HepG2 (cell line): ENCODE results near the gene RNFT2. TPM values are rescaled to one million over a fixed set of nuclear protein-coding genes. Genes with fewer than 3 reads are reported as not detected.

Experiments
- AKAP8 ChIP-seq: sonication (generic); formaldehyde crosslinking; IDR thresholded peaks from 2 replicates; pipeline ENCODE4 v1.5.1; 2020; ENCODE audit warnings: mild to moderate bottlenecking, missing genetic modification reagents
- CBFB ChIP-seq: sonication (generic); formaldehyde crosslinking; IDR thresholded peaks from 2 replicates; pipeline ENCODE4 v1.4.0; 2020; ENCODE audit warnings: missing genetic modification reagents
- ELF1 ChIP-seq: sonication (generic); formaldehyde crosslinking; IDR thresholded peaks from 2 replicates; pipeline ENCODE4 v1.4.0; 2020; ENCODE audit warnings: missing genetic modification reagents
- FOXJ3 ChIP-seq: sonication (generic); formaldehyde crosslinking; IDR thresholded peaks from 2 replicates; pipeline ENCODE4 v1.4.0; 2020; ENCODE audit warnings: missing genetic modification reagents, mild to moderate bottlenecking, borderline replicate concordance
- FOXO1 ChIP-seq: sonication (generic); formaldehyde crosslinking; IDR thresholded peaks from 2 replicates; pipeline ENCODE4 v1.4.0; 2020; ENCODE audit warnings: missing genetic modification reagents
- HMG20A ChIP-seq: IDR thresholded peaks from 2 replicates; pipeline ENCODE4 v1.6.1; 2016; ENCODE audit warnings: borderline replicate concordance
- IKZF5 ChIP-seq: IDR thresholded peaks from 2 replicates; pipeline ENCODE4 v1.6.1; 2018; ENCODE audit warnings: missing genetic modification reagents, mild to moderate bottlenecking, missing compliant biosample characterization
- POLR2AphosphoS2 ChIP-seq: IDR thresholded peaks from 2 replicates; pipeline ENCODE4 v1.6.1; 2011; ENCODE audit warnings: low read depth, low read length, improper control_type of control experiment
- PPARG ChIP-seq: conservative IDR thresholded peaks from 2 replicates; pipeline ENCODE4 v1.6.1; 2016; ENCODE audit warnings: missing biosample characterization, missing genetic modification reagents
- TCF7 ChIP-seq: sonication (generic); IDR thresholded peaks from 2 replicates; pipeline ENCODE4 v1.6.1; 2016; ENCODE audit warnings: antibody characterized with exemption, low read depth
- ZBTB40 ChIP-seq, 2 experiments: fragments of 450-650 bp in 1 of 2; sonication (generic) in 1 of 2; formaldehyde crosslinking in 1 of 2; IDR thresholded peaks; 2 replicates each; pipeline versions ENCODE4 v1.6.1 to v1.8.0; 2016 to 2022; ENCODE audit warnings: antibody characterized with exemption in 1 of 2, mild to moderate bottlenecking in 1 of 2, missing genetic modification reagents in 1 of 2
- ZMAT3 ChIP-seq: sonication (generic); formaldehyde crosslinking; conservative IDR thresholded peaks from 2 replicates; pipeline ENCODE4 v1.7.0; 2021; ENCODE audit warnings: missing genetic modification reagents
- ZNF619 ChIP-seq: sonication (generic); formaldehyde crosslinking; IDR thresholded peaks from 2 replicates; pipeline ENCODE4 v1.4.0; 2020; ENCODE audit warnings: mild to moderate bottlenecking, missing genetic modification reagents
- ZNF724P ChIP-seq: sonication (generic); formaldehyde crosslinking; IDR thresholded peaks from 2 replicates; pipeline ENCODE4 v1.8.0; 2022; ENCODE audit warnings: missing genetic modification reagents, borderline replicate concordance
- ZSCAN22 ChIP-seq: sonication (generic); formaldehyde crosslinking; IDR thresholded peaks from 2 replicates; pipeline ENCODE4 v1.4.0; 2020; ENCODE audit warnings: mild to moderate bottlenecking, missing genetic modification reagents
- polyA plus RNA-seq, 8 experiments: library from polyadenylated mRNA; depleted of rRNA in 3 of 8; stranded (reverse) in 7 of 8; unstranded in 1 of 8; fragments of >200 nt; fragmentation: Illumina TruSeq in 4 of 8; extraction: Trizol in 4 of 8; gene quantifications; 2 replicates each; pipeline versions ENCODE4 v1.2.1 to v1.2.3, GENCODE V29; 2011 to 2016; ENCODE audit warnings: low read depth in 4 of 8, missing spikeins in 1 of 8, mixed read lengths in 1 of 8; ENCODE audit not compliant: insufficient read depth in 1 of 8
- total RNA-seq, 5 experiments: library from RNA; depleted of rRNA; stranded (reverse); fragments of >200 nt; fragmentation: Illumina TruSeq; extraction: Trizol; gene quantifications; 2 replicates each; pipeline ENCODE4 v1.2.3, GENCODE V29; 2016; ENCODE audit warnings: low read depth in 1 of 5
- TF ChIP-seq, protein P1 (sequence below): sonication (generic); formaldehyde crosslinking; IDR thresholded peaks from 2 replicates; pipeline ENCODE4 v1.4.0; 2020; ENCODE audit warnings: missing genetic modification reagents, borderline replicate concordance

Gene RNFT2
- total and polyA plus RNA-seq, 2 of the 13 experiments (the other 11 are each of a cell fraction or from before 2014, with no cell fraction given) = 3.3 to 8.3 TPM

DNA sequence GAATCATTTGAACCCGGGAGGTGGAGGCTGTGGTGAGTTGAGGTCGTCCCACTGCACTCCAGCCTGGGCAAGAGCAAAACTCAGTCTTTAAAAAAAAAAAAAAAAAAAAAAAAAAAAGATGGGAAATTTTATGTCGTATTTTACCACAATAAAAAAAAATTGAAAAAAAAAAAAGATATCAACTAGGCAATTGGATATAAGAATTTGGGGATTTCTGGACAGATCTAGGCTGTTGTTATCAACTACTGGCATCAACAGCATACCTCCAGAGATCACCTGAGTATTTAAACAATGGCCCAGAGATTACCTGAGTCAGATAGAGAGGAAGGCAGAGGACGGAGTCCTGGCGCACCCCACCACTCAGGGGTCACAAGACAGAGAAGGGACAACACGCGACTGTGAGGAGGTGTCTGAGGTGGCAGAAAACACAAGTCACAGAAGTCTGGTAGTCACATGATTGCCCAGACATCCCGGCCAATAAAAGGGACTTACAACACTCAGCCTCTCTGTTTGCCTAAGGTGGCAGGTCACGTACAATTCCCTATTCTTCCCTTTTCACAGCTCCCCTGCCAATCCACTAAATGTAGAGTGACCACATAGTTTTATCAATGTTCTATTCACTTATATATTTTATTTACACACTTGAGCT, 2.0 kb upstream of the RNFT2 start (continued):
- TF ChIP-seq, protein P1, sequence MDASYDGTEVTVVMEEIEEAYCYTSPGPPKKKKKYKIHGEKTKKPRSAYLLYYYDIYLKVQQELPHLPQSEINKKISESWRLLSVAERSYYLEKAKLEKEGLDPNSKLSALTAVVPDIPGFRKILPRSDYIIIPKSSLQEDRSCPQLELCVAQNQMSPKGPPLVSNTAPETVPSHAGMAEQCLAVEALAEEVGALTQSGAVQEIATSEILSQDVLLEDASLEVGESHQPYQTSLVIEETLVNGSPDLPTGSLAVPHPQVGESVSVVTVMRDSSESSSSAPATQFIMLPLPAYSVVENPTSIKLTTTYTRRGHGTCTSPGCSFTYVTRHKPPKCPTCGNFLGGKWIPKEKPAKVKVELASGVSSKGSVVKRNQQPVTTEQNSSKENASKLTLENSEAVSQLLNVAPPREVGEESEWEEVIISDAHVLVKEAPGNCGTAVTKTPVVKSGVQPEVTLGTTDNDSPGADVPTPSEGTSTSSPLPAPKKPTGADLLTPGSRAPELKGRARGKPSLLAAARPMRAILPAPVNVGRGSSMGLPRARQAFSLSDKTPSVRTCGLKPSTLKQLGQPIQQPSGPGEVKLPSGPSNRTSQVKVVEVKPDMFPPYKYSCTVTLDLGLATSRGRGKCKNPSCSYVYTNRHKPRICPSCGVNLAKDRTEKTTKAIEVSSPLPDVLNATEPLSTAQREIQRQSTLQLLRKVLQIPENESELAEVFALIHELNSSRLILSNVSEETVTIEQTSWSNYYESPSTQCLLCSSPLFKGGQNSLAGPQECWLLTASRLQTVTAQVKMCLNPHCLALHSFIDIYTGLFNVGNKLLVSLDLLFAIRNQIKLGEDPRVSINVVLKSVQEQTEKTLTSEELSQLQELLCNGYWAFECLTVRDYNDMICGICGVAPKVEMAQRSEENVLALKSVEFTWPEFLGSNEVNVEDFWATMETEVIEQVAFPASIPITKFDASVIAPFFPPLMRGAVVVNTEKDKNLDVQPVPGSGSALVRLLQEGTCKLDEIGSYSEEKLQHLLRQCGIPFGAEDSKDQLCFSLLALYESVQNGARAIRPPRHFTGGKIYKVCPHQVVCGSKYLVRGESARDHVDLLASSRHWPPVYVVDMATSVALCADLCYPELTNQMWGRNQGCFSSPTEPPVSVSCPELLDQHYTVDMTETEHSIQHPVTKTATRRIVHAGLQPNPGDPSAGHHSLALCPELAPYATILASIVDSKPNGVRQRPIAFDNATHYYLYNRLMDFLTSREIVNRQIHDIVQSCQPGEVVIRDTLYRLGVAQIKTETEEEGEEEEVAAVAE (CRISPR knock-in tag) = no peak
- TF ChIP-seq FOXO1 (CRISPR knock-in tag) (0 out of 2 replicates have a peak, but pooled peaks have one; percentile 31), ZMAT3 (CRISPR knock-in tag) (no peak), ZNF724P (CRISPR knock-in tag) (no peak), AKAP8 (CRISPR knock-in tag) (no peak), ZNF619 (CRISPR knock-in tag) (no peak), HMG20A (CRISPR knock-in tag) (peak; percentile 47; the same call in 1 of the 2 replicates), POLR2AphosphoS2 (no peak), CBFB (no peak), IKZF5 (CRISPR knock-in tag) (no peak), ZBTB40 (IDR thresholded peaks at IDR 0.05) (no peak), ZBTB40 (CRISPR knock-in tag; IDR thresholded peaks at IDR 0.05) (no peak), FOXJ3 (no peak), PPARG (CRISPR knock-in tag) (peak; percentile 69), ZSCAN22 (CRISPR knock-in tag) (no peak), TCF7 (peak; percentile 40), ELF1 (CRISPR knock-in tag) (no peak)
